H1 (cell line): ENCODE measurements around the gene COL25A1. TPM values are rescaled to one million over a fixed set of nuclear protein-coding genes. Genes with fewer than 3 reads are reported as not detected.
A peak's percentile ranks its signal among the peaks of the same experiment; 100 is the strongest.

Source experiments
- CTCF ChIA-PET: fragments of 300-600 bp; sonication (Branson Sonifier 250); formaldehyde crosslinking; loops from one replicate; lab custom pipeline; 2021; ENCODE audit not compliant: partially characterized antibody; lab: Charles Lee
- POLR2A ChIA-PET: fragments of 300-600 bp; sonication (Branson Sonifier 250); formaldehyde crosslinking; loops from one replicate; lab custom pipeline; 2021; ENCODE audit warnings: inconsistent platforms; ENCODE audit not compliant: partially characterized antibody; lab: Charles Lee
- DNase-seq, 2 experiments: peaks; one replicate each; pipeline versions ENCODE4 v3.0.0 to v3.0.0-alpha.2; 2010 to 2022; ENCODE audit warnings: low spot score in 2 of 2, low read depth in 1 of 2, mixed read lengths in 1 of 2
- FAIRE-seq: peaks from 2 replicates; lab custom pipeline; 2011; peaks lifted over from hg19 to GRCh38; lab: Jason Lieb, UNC
- H2AFZ ChIP-seq: 2 replicates; pipeline ENCODE4 v1.8.1; 2012; ENCODE audit warnings: low read length, inconsistent platforms
- H2AK5ac ChIP-seq: 2 replicates; pipeline ENCODE4 v1.6.1; 2013; ENCODE audit warnings: low read depth, low read length
- H2BK120ac ChIP-seq: replicated peaks from 2 replicates; pipeline ENCODE3; 2013; ENCODE audit warnings: low read depth, low read length, inconsistent platforms
- H2BK12ac ChIP-seq: 2 replicates; pipeline ENCODE4 v1.6.1; 2013; ENCODE audit warnings: low read depth, low read length
- H2BK15ac ChIP-seq: 2 replicates; pipeline ENCODE4 v1.6.1; 2013; ENCODE audit warnings: low read length
- H2BK20ac ChIP-seq: 2 replicates; pipeline ENCODE4 v1.6.1; 2013; ENCODE audit warnings: low read length
- H2BK5ac ChIP-seq: 2 replicates; pipeline ENCODE4 v1.6.1; 2013; ENCODE audit warnings: low read depth, low read length
- H3K14ac ChIP-seq: 2 replicates; pipeline ENCODE4 v1.6.1; 2013; ENCODE audit warnings: inconsistent platforms; ENCODE audit not compliant: insufficient read length
- H3K18ac ChIP-seq: 2 replicates; pipeline ENCODE4 v1.6.1; 2013; ENCODE audit warnings: low read length; ENCODE audit errors: extremely low read depth
- H3K23ac ChIP-seq: 2 replicates; pipeline ENCODE4 v1.6.1; 2013; ENCODE audit warnings: inconsistent platforms; ENCODE audit not compliant: insufficient read length
- H3K23me2 ChIP-seq: 2 replicates; pipeline ENCODE4 v1.6.1; 2013; ENCODE audit warnings: low read depth, low read length
- H3K27ac ChIP-seq: 2 replicates; pipeline ENCODE4 v1.6.1; 2011; ENCODE audit warnings: low read depth, low read length, inconsistent platforms
- H3K27me3 ChIP-seq, 4 experiments: replicated peaks in 1 of 4; 1 replicate in 1 of 4; 2 replicates in 3 of 4; pipeline versions ENCODE4 v1.6.1 to v1.8.1; 2011 to 2013; ENCODE audit warnings: low read length in 3 of 4, mild to moderate bottlenecking in 3 of 4, inconsistent platforms in 2 of 4, mixed read lengths in 2 of 4, moderate library complexity in 1 of 4; ENCODE audit not compliant: control insufficient read depth in 3 of 4, insufficient read depth in 3 of 4; ENCODE audit errors: extremely low read depth in 1 of 4
- H3K36me3 ChIP-seq, 4 experiments: 2 replicates each; pipeline versions ENCODE4 v1.6.1 to v1.8.1; 2011 to 2013; ENCODE audit warnings: mild to moderate bottlenecking in 4 of 4, low read length in 3 of 4, moderate library complexity in 2 of 4, control low read depth in 1 of 4, inconsistent platforms in 1 of 4; ENCODE audit not compliant: insufficient read depth in 4 of 4, control insufficient read depth in 2 of 4
- H3K4ac ChIP-seq: replicated peaks from 2 replicates; pipeline ENCODE3; 2013; ENCODE audit warnings: low read length, low read depth, mixed read lengths, inconsistent platforms; ENCODE audit not compliant: insufficient read length
- H3K4me1 ChIP-seq, 4 experiments: replicated peaks in 1 of 4; 1 replicate in 1 of 4; 2 replicates in 3 of 4; pipeline versions ENCODE4 v1.6.1 to v1.8.1; 2011 to 2013; ENCODE audit warnings: low read length in 3 of 4, inconsistent platforms in 2 of 4, mixed read lengths in 1 of 4; ENCODE audit not compliant: insufficient read depth in 4 of 4, control insufficient read depth in 3 of 4
- H3K4me2 ChIP-seq, 2 experiments: 2 replicates each; pipeline versions ENCODE4 v1.6.1 to v1.8.1; 2011 to 2013; ENCODE audit warnings: low read depth in 2 of 2, low read length in 2 of 2, control low read depth in 1 of 2, inconsistent platforms in 1 of 2, mild to moderate bottlenecking in 1 of 2; ENCODE audit not compliant: insufficient read depth in 1 of 2
- H3K4me3 ChIP-seq, 4 experiments: fragments of 200-600, 300-600 bp in 1 of 4; sonication (generic), shearing (Covaris generic), sonication (Bioruptor Twin) in 1 of 4; 2 replicates each; pipeline versions ENCODE4 v1.5.1 to v1.8.1; 2011 to 2016; ENCODE audit warnings: low read length in 4 of 4, low read depth in 3 of 4, control low read depth in 2 of 4, inconsistent platforms in 2 of 4, mild to moderate bottlenecking in 2 of 4, mixed read lengths in 1 of 4, moderate library complexity in 1 of 4; ENCODE audit not compliant: insufficient read depth in 2 of 4; ENCODE audit errors: extremely low read depth in 1 of 4
- H3K56ac ChIP-seq: replicated peaks from 2 replicates; pipeline ENCODE3; 2013; ENCODE audit warnings: low read depth, mild to moderate bottlenecking, mixed read lengths, low read length, inconsistent platforms; ENCODE audit not compliant: insufficient read length
- H3K79me1 ChIP-seq: 2 replicates; pipeline ENCODE4 v1.6.1; 2013; ENCODE audit warnings: low read depth, low read length, control low read depth
- H3K79me2 ChIP-seq, 2 experiments: 2 replicates each; pipeline versions ENCODE4 v1.6.1 to v1.8.1; 2012 to 2013; ENCODE audit warnings: low read length in 2 of 2, mild to moderate bottlenecking in 2 of 2, inconsistent platforms in 1 of 2; ENCODE audit not compliant: insufficient read depth in 2 of 2, control insufficient read depth in 1 of 2
- H3K9ac ChIP-seq, 4 experiments: replicated peaks in 1 of 4; 1 replicate in 1 of 4; 2 replicates in 3 of 4; pipeline versions ENCODE4 v1.6.1 to v1.8.1; 2011 to 2013; ENCODE audit warnings: low read depth in 3 of 4, low read length in 3 of 4, control low read depth in 2 of 4, mild to moderate bottlenecking in 2 of 4, moderate library complexity in 2 of 4, inconsistent platforms in 1 of 4; ENCODE audit errors: extremely low read depth in 1 of 4
- H3K9me3 ChIP-seq, 2 experiments: 2 replicates each; pipeline versions ENCODE4 v1.6.1 to v1.8.1; 2012 to 2013; ENCODE audit warnings: mild to moderate bottlenecking in 2 of 2, moderate library complexity in 2 of 2, control low read depth in 1 of 2, inconsistent platforms in 1 of 2, low read depth in 1 of 2, low read length in 1 of 2, mixed read lengths in 1 of 2; ENCODE audit not compliant: insufficient read depth in 2 of 2
- H4K20me1 ChIP-seq, 2 experiments: replicated peaks in 1 of 2; 2 replicates each; pipeline versions ENCODE3 to v1.8.1; 2011 to 2013; ENCODE audit warnings: inconsistent platforms in 2 of 2, low read length in 2 of 2, mild to moderate bottlenecking in 1 of 2; ENCODE audit not compliant: insufficient read depth in 2 of 2, control insufficient read depth in 1 of 2
- H4K5ac ChIP-seq: 2 replicates; pipeline ENCODE4 v1.6.1; 2013; ENCODE audit warnings: low read length, low read depth, mixed read lengths, inconsistent platforms; ENCODE audit not compliant: insufficient read length
- H4K8ac ChIP-seq: 2 replicates; pipeline ENCODE4 v1.8.0; 2013; ENCODE audit warnings: mild to moderate bottlenecking, moderate library complexity, low read length, inconsistent platforms; ENCODE audit not compliant: insufficient read depth; ENCODE audit errors: extremely low read depth
- H4K91ac ChIP-seq: replicated peaks from 2 replicates; pipeline ENCODE3; 2013; ENCODE audit warnings: low read length, mixed read lengths, inconsistent platforms; ENCODE audit not compliant: insufficient read length
- BACH1 ChIP-seq: IDR thresholded peaks from 2 replicates; pipeline ENCODE4 v1.6.1; 2012; ENCODE audit warnings: low read length, improper control_type of control experiment
- BCL11A ChIP-seq, 2 experiments: IDR thresholded peaks; one replicate each; pipeline ENCODE4 v1.6.1; 2011; ENCODE audit warnings: low read depth in 2 of 2, low read length in 2 of 2, mild to moderate bottlenecking in 2 of 2
- CHD1 ChIP-seq: IDR thresholded peaks from 2 replicates; pipeline ENCODE4 v1.6.1; 2012; ENCODE audit warnings: low read depth, low read length, improper control_type of control experiment
- EZH2 ChIP-seq: fragments of 200-600 bp; sonication (generic); IDR thresholded peaks from 2 replicates; pipeline ENCODE4 v1.7.1; 2012; ENCODE audit warnings: low read depth, mild to moderate bottlenecking, moderate library complexity, low read length, inconsistent platforms; ENCODE audit not compliant: severe bottlenecking
- FOSL1 ChIP-seq: IDR thresholded peaks from 2 replicates; pipeline ENCODE4 v1.6.1; 2011; ENCODE audit warnings: mild to moderate bottlenecking, low read depth, low read length, moderate library complexity; ENCODE audit not compliant: insufficient read depth
- HDAC6 ChIP-seq: IDR thresholded peaks from one replicate; pipeline ENCODE4 v1.7.1; 2012; ENCODE audit warnings: low read depth, mild to moderate bottlenecking, inconsistent platforms, low read length, moderate library complexity
- KDM1A ChIP-seq: fragments of 200-600, 300-600 bp; sonication (generic); IDR thresholded peaks from 2 replicates; pipeline ENCODE4 v1.7.1; 2016; ENCODE audit warnings: mild to moderate bottlenecking, low read length, borderline replicate concordance
- KDM5A ChIP-seq: fragments of 200-600 bp; IDR thresholded peaks from 2 replicates; pipeline ENCODE4 v1.7.1; 2012; ENCODE audit warnings: mild to moderate bottlenecking, low read length, inconsistent platforms, mixed read lengths
- MAX ChIP-seq: IDR thresholded peaks from 2 replicates; pipeline ENCODE4 v1.6.1; 2012; ENCODE audit warnings: inconsistent platforms
- NRF1 ChIP-seq: IDR thresholded peaks from 2 replicates; pipeline ENCODE4 v1.6.1; 2011; ENCODE audit warnings: mild to moderate bottlenecking, low read depth, low read length, improper control_type of control experiment
- PHF8 ChIP-seq: fragments of 200-600 bp; sonication (generic); conservative IDR thresholded peaks from 2 replicates; pipeline ENCODE4 v1.7.1; 2012; ENCODE audit warnings: low read depth, mild to moderate bottlenecking, inconsistent platforms, low read length, moderate library complexity
- POLR2AphosphoS5 ChIP-seq: IDR thresholded peaks from 2 replicates; pipeline ENCODE4 v1.6.1; 2011; ENCODE audit warnings: low read depth, low read length
- RFX5 ChIP-seq: IDR thresholded peaks from 2 replicates; pipeline ENCODE4 v1.6.1; 2011; ENCODE audit warnings: low read depth, low read length, improper control_type of control experiment, borderline replicate concordance
- RXRA ChIP-seq: IDR thresholded peaks from 2 replicates; pipeline ENCODE4 v1.6.1; 2011; ENCODE audit warnings: low read depth, mild to moderate bottlenecking, low read length, moderate library complexity; ENCODE audit not compliant: insufficient read depth
- TEAD4 ChIP-seq: IDR thresholded peaks from 2 replicates; pipeline ENCODE4 v1.6.1; 2012; ENCODE audit warnings: low read depth, low read length, inconsistent platforms, mixed read lengths
- WGBS, 2 experiments: shearing (Covaris generic) in 1 of 2; methylation state at CpG; one replicate each; pipeline versions ENCODE4 v1.1.6 to v1.1.7; 2013 to 2015; ENCODE audit warnings: low lambda C conversion rate in 2 of 2, mixed read lengths in 2 of 2, inconsistent platforms in 1 of 2, low coverage in 1 of 2, missing lambda C conversion rate in 1 of 2; ENCODE audit not compliant: insufficient replicate concordance in 2 of 2, insufficient coverage in 1 of 2, insufficient read length in 1 of 2; ENCODE audit errors: extremely low coverage in 1 of 2, missing lambda C conversion rate in 1 of 2; 5-methylcytosine and 5-hydroxymethylcytosine counted together
- polyA plus RNA-seq, 7 experiments: library from polyadenylated mRNA; depleted of rRNA in 3 of 7; stranded (reverse) in 5 of 7; unstranded in 2 of 7; fragments of >200 nt in 5 of 7; fragments of 200-250 nt in 2 of 7; gene quantifications; 1 replicate in 5 of 7; 2 replicates in 1 of 7; 4 replicates in 1 of 7; pipeline versions ENCODE4 v1.2.1 to v1.2.3, GENCODE V29; 2011 to 2013; ENCODE audit warnings: missing spikeins in 2 of 7, mixed read lengths in 2 of 7
- total RNA-seq: library from RNA; stranded (reverse); fragmentation: NEBNext Ultra II Directional; extraction: Animal tissue kit (Norgen Biotek cat#: 25700); gene quantifications from 2 replicates; pipeline ENCODE4 v1.2.1, GENCODE V29; 2021

Gene COL25A1
- total and polyA plus RNA-seq, 2 of the 8 experiments (the other 6 are each of a cell fraction or from before 2014, with no cell fraction given) = 1.1 to 8.3 TPM

- Histone ChIP-seq H3K18ac (no peak overlapping the region), H3K79me1 (no peaks in the 10 kb centered on the region)
These were observed 123.4 kb downstream of the COL25A1 start for GRCh38 chr4:109179061-109179460.

More at GRCh38 chr4:109179061-109179460, 123.4 kb downstream of the COL25A1 start:
- Histone ChIP-seq H3K4me1 (peaks cover 0 to 3% (median 1%) of the 10 kb centered on the region in 4 experiments; a peak in 3 of 7 replicates), H4K91ac (no peak overlapping the region), H3K9me3 (no peaks in the 10 kb centered on the region), H2BK20ac (no peak overlapping the region), H2BK15ac (no peak overlapping the region), H4K8ac (no peak overlapping the region), H3K4me3 (no peak overlapping the region), H3K79me2 (no peaks in the 10 kb centered on the region), H3K56ac (no peak overlapping the region), H3K36me3 (no peaks in the 10 kb centered on the region; a peak in 1 of 8 replicates), H2BK5ac (no peak overlapping the region), H3K27me3 (no peaks in the 10 kb centered on the region), H3K4ac (no peak overlapping the region), H3K23ac (no peak overlapping the region), H3K23me2 (no peaks in the 10 kb centered on the region), H2BK120ac (peak overlapping the region; percentile 29), H2AFZ (no peak overlapping the region), H2BK12ac (no peak overlapping the region), H4K20me1 (no peaks in the 10 kb centered on the region), H3K27ac (no peak overlapping the region), H2AK5ac (no peak overlapping the region), H3K9ac (no peak overlapping the region), H3K14ac (no peak overlapping the region), H3K4me2 (no peak overlapping the region), H4K5ac (no peak overlapping the region)
- DNase-seq = no peak
- FAIRE-seq = no peak
- no peak for TF ChIP-seq FOSL1
- no peak for TF ChIP-seq BACH1
- TF ChIP-seq KDM1A = no peak
- TF ChIP-seq HDAC6 = no peak
- TF ChIP-seq TEAD4 = no peak
- no peak for TF ChIP-seq BCL11A (IDR thresholded peaks at IDR 0.05; ENCODE audit: low read depth in 2 of 2, low read length in 2 of 2)
- TF ChIP-seq POLR2AphosphoS5 = no peak
- no peak for TF ChIP-seq KDM5A
- TF ChIP-seq NRF1 = no peak
- TF ChIP-seq EZH2 = no peak
- no peak for TF ChIP-seq PHF8
- TF ChIP-seq CHD1 = no peak
- no peak for TF ChIP-seq RFX5
- no peak for TF ChIP-seq MAX
- no peak for TF ChIP-seq RXRA
- ChIA-PET CTCF (interaction anchor here (0.8 to 1.2 kb wide), 2 partner anchors 12 to 121 kb away, joined by 3 to 4 read pairs; no protein-coding TSS in a partner anchor), POLR2A (interaction anchor here (0.6 kb wide), 1 partner anchor 880 kb away, joined by 4 read pairs; no protein-coding TSS in a partner anchor)
- WGBS, 2 experiments = 99% methylated on average over 3 of the region's 3 CpGs; no CpG with 5 or more reads in 1 of the 2 experiments
